CD4-positive, alpha-beta T cell treated with Interleukin-12 subunit alpha and Interleukin-12 subunit beta, for 1 hour (primary cell): ENCODE data around the gene PAXX.

ENCODE experiments used
- DNase-seq: peaks from one replicate; pipeline ENCODE4 v3.0.0-alpha.2; 2020

PAXX gene

DNA sequence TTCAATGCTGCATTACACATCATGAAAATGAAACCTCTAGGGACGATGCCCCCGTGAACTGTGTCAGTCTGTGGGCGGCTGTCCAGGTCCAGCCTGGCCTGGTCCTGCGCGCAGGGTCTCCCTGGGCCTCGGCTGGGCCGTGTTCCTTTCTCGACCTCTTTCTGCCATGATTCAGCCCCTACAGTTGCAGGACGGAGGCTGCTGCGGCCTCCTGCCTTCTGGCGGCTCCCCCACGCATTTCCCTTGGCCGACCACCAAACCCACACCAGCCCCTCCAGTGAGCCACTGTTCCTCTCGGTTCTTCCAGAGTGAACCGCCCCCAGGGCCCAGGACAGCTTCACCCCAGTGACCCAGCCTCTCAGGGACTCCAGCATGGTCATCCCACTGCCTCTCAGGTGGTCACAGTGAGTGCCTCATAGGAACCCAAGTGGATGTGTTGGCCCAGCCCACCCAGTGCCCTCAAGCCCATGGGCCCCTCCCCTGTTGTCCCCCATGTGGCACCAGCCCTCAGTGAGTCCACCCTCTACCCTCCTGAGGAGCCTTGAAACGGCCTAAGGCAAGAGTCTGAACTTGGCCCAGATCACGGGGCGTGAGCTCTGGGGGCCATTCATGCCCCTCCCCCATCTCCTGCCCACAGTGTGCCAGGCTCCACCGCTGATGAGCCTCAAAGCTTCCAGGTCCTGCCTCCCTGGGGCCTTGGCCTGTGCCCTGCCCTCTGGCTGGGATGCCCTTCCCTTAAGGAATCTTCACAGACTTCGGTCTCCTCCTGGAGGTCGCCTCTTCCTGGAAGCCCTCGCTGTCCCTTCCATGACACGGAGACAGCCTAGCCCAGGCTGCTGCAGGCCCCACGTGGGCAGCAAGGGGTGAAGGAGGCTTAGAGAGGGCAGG lies 14.1 kb downstream of the PAXX start:
- no peak for DNase-seq

DNA sequence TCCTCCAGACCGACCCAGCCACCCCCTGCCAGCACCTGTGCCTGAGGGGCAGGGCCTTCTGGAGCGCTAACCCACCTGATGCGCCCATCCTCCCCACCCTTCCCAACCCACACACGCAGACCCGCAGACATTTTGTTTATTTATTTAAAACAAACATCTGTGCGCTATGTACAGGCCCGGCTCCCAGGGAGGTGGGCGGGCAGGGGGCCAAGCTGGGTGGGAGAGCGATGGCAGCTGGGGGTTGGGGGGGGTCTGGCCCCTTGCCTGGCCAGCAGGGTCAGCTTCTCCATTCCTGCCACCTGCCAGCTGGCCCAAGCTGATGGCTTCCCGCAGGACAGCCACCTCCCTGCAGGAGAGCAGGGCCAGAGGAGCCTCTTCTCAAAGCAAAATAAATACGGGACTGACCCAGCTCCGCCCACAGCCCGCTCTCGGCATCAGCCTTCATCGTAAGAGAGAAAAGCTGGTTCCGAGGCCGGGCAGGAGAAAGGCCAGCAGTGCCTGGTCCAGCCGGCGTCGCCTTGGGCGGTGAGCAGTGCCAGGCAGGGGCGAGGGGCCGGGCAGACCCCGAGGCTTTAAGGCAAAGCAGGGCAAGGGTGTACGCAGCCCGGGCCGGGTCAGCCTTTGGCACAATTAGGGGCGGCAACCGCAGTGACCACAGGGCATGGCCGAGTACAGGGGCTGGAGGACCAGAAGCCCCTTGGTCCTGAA lies 15.0 kb downstream of the PAXX start:
- no peak for DNase-seq

DNA sequence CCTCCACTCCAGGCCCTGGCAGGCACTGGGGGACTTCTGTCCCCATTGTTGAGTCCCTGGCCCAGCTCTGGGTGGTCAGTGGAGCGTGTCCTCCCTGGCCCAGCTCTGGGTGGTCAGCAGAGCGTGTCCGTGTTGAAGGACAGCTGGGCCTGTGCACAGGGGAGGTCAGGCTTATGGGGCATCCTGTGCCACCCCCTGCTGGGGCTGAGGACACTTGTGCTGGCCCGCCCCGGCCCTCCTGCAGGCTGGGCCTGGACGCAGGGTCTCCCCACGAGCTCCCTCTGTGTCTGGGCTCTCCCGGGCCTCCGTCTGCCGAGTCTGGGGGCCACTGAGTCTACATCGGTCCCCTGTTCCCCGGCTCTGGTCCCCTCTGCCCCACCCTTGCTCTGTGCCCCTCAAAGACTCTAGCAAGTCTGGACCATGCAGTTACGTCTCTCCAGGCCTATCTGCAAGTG lies 15.6 kb downstream of the PAXX start:
- no peak for DNase-seq

DNA sequence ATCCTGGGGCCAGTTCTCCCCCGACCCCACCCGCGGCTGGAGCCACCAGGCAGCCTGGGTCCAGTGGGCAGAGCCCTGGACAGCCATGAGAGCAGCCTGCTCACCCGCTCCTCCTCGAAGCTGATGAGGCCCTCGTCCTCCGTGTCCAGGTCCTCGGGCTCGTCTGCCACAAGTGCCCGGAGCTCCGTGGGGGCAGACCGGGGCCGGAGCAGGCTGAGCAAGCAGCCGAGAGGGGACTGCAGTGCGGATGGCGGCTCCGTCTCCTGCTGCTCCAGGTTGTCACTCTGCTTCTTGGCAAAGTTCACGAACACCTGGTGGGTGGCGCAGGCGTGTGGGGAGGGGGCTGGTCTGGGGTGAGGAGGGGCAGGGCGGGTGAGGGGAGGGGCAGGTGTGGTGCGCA lies 16.1 kb downstream of the PAXX start:
- DNase-seq: no peak

DNA sequence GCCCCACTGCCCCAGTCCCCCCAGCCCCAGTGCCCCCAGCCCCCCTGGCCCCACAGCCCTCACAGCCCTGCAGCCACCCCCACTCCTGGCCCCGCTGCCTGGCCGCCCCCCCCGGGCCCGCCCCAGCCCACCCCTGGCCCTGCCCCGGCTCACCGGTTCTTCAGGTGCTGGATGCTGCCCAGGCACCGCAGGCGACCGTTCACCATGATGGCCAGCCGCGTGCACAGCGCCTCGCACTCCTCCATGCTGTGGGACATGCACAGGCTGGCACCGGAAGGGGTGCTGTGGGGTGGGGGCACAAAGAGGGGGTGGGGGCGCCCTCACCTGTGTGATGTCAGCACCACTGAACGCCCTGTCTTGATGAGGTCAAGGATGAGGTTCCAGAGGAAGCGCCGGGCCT lies 17.0 kb downstream of the PAXX start:
- no peak for DNase-seq

DNA sequence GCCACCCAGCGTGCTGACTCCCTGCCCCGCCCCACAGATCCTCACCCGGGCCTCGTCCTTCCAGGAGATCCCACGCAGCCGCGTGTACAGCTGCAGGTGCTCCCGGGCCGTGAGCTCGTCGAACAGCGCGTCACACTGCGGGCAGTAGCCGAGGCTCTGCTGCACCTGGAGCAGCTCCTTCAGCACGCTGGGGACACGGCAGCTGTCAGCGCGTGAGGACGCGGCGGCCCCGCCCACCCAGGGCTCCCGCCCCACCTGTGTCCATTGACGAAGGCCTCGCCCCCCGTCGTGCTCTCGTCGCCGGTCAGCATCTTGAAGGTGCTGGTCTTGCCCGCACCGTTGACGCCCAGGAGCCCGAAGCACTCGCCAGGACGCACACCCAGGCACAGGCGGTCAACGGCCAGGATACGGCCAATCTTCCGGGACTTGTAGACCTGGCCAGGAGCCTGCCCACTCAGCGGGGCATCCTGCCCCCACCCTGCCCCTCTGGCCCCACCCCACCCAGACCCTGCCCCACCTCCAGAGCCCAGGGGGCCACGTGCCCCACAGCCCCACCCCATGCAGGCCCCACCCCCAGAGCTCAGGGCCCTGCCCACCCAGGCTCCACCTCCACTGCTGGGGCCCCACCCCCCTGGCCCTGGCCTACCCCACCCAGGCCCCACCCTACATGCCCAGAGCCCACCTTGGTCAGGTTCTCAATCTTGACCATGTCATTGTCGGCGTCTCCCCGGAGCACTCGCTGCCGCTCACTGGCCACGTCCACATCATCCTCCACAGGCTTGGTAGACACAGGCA lies 17.9 kb downstream of the PAXX start:
- no peak for DNase-seq

DNA sequence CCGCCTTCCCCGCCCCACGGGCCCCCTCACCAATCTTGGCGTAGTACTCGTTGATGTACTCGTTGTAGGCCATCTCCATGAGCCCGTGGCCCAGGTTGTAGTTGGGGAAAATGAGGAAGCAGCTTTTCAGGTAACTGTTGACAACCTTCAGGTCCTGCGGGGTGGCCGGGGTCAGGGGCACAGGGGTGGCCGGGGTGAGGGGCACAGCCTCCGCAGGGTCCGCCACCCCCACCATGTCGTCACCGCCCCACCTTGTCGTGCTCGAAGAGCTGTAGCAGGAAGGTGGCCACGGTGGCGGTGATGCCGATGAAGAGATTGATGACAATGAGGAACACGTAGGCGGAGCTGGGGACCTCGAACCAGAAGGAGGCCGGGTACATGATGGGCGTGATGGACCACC lies 18.9 kb downstream of the PAXX start:
- no peak for DNase-seq

DNA sequence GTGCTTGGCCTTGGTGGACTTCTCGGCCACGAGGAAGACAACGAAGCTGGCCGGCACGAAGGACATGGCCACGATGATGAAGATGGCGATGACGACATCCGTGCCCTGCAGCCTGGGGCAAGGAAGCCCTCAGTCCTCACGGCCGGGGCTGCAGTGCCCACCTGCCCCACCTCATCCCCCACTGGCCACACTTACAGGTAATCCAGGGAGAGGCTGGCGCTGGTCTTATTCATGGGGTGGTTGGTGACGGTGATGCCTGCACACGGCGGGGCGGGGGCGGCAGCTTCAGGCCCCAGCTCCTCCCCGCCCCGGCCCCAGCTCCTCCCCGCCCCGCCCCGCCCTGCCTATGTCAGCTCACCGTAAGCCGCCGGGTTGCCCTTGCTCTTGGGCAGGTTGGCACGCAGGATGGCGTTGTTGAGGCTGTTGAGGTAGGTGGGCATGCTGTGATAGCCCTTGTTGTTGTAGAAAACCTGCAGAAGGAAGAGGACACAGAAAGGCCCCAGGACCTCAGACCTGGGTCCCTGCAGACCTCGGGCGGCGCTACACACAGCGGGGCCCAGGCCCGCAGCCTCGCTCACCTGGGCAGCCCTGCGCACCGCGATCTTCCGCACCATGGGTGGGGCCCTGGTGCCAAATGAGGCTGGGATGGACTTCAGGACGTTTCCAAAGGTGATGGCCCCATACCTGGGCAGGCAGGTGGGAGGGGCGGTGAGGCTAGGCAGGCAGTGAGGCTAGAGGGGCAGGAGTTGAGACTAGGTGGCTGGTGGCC lies 19.9 kb downstream of the PAXX start:
- no peak for DNase-seq

DNA sequence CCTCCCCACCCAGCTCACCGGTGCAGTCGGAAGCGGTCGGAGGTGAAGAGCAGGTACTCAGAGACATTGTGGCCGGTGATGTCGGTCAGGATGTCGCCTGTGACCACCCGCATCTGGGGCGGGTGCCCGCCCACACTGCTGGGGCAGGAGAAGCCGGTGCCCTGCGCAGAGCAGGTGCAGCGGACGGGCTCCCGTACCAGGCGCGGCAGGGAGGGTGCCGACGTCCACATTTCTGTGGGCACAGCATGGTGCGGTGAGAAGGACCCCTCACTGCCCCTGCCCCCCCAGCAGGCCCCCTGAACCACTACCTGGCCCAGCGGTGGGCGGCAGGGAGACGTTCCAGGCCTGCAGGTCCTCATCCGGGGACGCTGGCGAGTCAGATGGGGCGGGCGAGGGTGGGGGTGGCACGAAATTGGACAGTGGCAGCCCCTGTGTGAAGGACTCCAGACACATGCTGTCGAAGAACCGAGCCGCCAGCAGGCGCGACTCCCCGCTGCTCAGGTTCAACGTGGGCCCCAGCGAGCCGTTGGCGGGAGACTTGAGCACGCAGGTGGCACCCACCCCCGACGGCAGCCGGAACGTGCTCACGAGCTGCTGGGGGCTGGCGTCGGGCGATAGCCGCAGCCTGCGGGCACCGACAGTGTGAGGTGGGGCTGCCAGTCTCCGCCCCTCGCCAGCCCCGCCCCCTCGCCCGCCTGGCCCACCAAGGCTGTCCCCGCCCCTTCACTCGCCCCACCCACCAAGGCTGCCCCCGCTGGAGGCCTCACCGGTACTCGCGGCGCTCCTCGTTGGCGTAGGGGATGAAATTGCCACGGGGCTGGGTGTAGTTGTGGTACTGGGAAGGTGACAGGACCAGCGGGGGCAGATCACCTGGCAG lies 20.7 kb downstream of the PAXX start:
- DNase-seq: no peak

DNA sequence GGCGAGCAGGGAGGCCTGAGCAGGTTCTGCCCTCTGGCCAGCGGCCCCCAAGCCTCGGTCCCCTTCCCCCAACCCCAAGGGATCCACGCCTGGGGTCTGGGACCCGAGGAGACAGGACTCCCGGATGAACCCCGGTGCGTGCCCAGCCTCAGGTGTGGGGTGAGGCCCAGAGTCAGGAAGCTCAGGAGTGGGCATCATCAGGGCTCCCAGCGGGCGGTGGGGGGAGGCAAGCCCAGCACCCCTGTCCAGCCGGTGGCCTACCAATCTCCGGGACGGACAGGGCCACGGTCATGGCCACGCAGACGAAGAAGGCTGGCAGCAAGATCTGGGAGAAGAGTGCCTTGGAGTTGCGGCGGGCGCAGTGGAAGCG lies 21.3 kb downstream of the PAXX start:
- DNase-seq: no peak

DNA sequence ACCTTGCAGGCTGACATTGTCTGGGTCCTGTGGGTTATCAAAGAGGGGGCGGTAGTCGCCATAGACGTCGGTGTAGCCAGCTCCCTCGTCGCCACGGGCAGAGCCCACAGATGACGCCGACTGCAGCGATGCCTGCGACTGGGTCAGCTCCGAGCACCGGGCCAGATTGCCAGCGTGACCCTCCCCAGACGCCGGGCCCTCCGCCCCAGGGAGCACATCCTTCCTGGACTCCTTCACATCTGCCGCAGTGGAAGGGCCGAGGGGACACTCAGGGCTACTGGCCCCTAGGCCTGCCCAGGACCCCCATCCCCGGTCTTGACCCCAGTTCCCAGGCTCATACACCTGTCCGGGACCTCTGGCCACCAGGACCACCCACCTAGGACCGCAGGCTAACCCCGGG lies 21.9 kb downstream of the PAXX start:
- no peak for DNase-seq

DNA sequence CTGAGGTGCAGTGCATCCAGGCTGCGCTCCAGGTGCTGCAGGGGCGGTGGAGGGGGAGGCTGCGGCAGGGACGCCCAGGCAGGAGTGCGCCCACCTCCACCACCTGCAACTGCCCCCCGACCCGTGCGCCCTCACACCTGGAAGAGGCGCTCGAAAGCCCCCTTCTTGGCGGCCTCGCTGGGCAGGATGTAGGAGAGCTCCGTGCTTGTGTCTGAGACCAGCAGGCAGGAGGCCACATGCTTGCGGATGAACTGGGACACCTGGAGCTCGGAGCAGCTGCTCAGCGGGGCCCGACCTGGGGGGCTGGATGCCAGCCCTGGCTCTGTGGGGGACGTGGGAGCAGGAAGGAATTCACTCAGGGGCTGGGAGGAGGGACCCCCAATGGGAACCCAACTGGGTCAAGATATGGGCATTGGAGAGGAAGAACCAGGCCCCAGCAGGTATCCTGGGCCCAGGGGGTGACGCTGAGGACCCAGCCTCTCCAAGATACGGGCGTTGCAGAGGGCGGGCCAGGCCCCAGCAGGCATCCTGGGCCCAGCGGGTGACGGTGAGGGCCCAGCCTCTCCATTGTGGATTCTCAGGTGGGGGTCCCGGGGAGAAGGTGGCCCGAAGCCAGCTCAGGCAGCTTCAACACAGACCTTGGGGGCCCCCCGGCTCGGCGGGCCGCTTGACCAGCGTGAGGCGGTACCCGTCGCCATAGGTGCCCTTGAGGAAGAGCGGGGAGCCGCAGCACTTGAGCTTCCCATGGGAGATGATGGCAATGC lies 22.7 kb downstream of the PAXX start:
- DNase-seq: no peak

DNA sequence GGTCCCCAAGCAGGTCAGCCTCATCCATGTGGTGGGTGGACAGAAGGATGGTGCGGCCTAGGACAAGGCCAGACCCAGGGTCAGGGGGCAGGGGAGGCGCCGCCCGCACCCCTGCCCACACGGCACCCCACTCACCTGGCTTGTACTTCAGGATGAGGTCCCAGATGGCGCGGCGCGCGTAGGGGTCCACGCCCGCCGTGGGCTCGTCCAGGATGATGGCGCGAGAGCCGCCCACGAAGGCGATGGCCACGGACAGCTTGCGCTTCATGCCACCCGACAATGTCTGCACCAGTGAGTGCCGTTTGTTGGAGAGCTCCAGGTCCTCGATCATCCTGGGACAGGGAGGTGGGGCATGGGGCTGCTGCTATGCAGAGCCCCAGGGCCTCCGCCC lies 23.3 kb downstream of the PAXX start:
- no peak for DNase-seq

DNA sequence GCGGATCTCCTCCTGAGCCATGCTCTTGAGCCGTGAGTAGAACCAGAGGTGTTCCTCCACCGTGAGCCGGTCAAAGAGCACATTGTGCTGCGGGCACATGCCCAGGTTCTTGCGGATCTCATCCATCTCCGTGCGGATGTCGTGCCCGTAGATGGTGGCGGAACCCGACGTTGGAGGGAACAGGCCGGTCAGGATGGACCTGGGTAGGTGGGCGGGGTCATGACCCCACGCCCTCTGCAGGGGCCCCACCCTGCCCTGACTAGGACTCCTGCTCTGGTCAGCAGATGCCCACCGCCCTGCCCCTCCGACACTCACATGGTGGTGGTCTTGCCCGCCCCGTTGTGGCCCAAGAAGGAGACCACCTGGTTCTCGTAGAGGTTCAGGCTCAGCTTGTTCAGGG lies 23.8 kb downstream of the PAXX start:
- no peak for DNase-seq

DNA sequence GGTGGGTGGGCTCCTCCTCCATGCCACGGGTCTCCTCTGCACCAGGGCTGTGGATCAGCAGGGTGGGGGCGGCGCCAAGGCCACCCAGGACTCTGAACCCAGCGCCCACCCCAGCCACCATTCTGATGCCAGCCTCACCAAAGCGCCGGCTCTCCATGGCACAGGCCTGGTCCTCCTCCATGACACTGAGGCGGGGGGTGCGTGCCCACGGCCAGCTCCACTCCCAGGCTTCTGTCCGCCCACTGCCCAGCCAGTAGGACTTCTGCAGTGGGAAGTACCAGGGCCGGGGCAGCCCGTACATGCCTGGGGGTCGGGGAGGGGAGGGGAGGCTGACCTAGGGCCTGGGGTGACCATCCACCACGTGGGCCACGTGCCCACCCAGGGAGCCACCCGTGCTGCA lies 24.2 kb downstream of the PAXX start:
- no peak for DNase-seq

DNA sequence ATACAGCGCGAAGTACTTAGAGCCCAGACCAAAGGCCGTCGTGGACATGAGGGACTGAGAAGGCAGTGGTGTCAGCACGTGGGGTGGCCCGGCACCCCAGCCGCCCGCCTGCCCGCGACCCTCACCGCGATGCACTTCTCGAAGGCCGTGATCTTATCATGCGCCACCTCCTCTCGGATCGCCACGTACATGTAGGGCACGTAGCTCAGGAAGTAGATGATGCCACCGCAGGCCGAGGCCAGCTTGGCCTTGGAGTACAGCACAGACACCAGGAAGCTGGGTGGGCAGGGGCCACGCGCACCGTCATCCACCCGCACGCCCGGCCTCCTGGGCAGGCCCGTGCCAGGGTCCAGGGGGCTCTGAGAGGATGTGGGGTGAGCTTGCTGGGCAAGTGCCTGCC lies 24.8 kb downstream of the PAXX start:
- no peak for DNase-seq

DNA sequence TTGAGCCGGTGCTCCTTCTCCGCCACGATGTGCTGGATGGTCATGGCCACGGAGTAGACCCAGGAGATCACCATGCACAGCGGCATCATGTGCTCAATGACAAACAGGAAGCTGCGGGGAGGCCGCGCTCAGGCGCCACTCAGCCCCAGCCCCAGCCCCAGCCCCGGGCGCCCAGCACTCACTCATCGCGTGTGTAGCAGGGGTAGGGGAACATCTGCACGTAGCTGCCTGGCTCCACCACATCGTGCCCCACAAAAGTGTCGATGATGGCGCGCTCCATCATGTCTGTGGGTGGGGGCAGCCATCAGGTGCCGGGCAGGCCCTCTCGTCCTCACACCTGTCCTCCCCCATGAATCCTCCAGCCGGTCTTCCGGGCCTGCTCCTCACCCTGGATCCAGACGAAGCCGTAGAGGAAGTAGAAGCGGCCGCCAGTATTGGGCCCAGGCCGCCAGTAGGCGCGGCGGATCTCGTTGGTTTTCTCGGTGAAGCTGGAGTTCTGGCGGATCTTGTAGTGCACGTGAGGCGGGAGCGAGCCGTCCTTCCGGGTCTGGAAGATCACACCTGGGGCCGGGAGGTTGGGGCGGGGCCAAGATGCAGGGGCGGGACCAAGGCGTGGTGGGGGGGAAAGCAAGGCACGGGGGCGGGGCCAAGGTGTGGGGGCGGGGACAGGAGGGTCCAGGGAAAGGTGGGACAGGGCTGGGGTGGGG lies 25.7 kb downstream of the PAXX start:
- no peak for DNase-seq

DNA sequence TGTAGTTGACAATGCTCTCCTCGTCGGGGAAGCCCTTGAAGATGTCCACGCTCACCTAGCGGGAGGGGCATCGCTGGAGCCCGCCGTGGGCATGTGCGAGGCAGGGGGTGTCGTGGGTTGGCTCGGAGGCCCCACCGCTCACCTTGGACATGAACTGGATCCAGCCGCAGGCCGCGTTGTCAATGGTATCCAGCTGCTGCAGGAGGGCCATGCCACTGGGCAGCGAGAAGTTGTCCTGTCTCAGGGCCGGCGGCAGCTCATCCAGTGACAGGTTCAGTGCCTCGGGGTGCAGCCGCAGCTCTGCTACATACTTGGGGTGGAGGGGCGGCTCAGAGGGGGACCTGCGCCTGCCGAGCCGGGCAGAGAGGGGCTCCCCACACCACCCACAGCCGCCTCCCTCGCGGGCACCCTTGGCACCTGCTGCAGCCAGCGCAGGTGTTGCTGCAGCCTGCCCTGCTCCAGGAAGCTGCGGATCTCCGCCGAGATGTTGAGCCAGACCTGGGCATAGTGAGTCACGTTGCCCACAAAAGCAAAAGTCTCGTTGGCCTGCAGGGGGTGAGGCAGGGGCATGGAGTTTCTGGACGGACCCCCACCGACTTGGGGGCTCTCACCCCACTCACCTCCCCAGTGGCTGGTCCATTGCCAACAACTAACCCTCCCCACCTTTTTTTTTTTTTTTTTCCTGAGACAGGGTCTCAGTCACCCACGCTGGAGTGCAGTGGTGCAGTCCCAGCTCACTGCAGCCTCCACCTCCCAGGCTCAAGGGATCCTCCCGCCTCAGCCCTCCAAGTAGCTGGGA lies 26.7 kb downstream of the PAXX start:
- no peak for DNase-seq

DNA sequence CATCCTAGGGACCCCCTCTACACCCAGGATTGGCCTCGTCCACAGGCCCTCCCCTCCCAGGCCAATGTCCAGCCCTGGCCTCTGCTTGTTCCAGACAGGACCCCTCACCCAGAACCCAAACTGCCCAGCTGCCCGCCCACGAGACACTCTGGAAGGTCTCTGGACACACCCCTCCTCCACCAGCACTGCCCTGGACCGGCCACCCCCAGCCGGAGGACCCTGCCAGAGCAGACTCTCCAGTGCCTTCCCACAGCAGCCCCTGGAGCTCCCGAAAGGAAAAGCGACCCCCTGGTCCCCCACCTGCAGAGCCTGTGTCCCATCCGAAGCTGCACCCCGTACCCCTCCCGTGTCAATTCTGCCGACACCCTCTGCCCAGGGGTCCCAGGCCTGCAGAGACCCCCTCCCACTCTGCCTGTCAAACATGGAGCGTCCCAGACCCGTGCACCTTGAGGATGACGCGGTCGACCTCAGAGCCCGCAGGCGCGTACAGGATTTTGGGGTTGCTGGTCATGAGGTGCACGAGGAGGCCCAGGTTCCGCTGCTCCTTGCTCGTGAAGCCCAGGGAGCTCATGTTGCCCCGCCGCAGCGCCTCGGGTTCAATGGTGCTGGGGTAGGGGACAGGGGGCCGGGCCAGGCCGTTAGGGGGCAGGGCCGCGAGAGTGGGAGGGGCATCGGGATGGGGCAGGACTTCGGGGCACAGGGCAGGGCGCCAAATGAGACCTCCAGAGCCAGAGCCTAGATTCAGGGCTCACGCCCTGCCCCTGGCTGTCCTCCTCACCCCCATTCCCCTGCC lies 27.9 kb downstream of the PAXX start:
- DNase-seq: no peak
